ENCODE results near the gene GET4. TPM values are rescaled to one million over a fixed set of nuclear protein-coding genes. Genes with fewer than 3 reads are reported as not detected.
"Not testable (repeated sequence)": the region's sequence is repeated elsewhere in the genome, so short reads cannot be mapped to it uniquely, and the experiment has no call there.

Gene GET4
- total RNA-seq, 2 experiments from 2014 or later, result 17.7 to 29.7 TPM

DNA sequence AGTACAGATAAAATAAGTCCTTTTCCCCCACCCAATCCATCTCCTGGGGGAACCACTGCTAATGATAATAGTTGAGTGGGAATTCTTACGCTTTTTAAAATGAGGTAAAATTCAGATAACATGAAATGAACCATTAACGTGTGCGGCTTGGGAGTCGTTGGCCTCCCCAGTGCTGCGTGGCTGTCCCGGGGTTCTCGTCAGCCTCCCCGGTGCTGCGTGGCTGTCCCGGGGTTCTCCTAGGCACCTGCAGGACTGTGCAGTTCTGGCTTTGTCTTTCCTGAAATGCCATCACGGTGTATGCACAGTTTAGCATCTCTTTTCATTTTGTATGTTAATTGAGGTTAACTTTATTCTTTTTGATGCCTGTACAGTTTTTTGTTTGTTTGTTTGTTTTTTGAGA, 30.6 kb upstream of the GET4 start:
- intact Hi-C loops (cut with DNase I, micrococcal nuclease), result no loop called here
- DNase-seq (no peak), ATAC-seq (no peak)
- ChIA-PET POLR2A (no interaction called here), CTCF (interaction anchor here (0.6 kb wide), 1 partner anchor 73 kb away, joined by 3 read pairs; no protein-coding TSS in a partner anchor)
- H3K4me3 Mint-ChIP-seq, result no peak overlapping the region
- H3K27ac Mint-ChIP-seq, result no peak overlapping the region
- H3K27me3 Mint-ChIP-seq, result no peaks in the 10 kb centered on the region
- H3K9me3 Mint-ChIP-seq (ENCODE audit: low read depth), result no peaks in the 10 kb centered on the region
- H3K36me3 Mint-ChIP-seq (ENCODE audit: low read depth), result peaks cover 30% of the 10 kb centered on the region
- peaks cover 3% of the 10 kb centered on the region for H3K4me1 Mint-ChIP-seq

DNA sequence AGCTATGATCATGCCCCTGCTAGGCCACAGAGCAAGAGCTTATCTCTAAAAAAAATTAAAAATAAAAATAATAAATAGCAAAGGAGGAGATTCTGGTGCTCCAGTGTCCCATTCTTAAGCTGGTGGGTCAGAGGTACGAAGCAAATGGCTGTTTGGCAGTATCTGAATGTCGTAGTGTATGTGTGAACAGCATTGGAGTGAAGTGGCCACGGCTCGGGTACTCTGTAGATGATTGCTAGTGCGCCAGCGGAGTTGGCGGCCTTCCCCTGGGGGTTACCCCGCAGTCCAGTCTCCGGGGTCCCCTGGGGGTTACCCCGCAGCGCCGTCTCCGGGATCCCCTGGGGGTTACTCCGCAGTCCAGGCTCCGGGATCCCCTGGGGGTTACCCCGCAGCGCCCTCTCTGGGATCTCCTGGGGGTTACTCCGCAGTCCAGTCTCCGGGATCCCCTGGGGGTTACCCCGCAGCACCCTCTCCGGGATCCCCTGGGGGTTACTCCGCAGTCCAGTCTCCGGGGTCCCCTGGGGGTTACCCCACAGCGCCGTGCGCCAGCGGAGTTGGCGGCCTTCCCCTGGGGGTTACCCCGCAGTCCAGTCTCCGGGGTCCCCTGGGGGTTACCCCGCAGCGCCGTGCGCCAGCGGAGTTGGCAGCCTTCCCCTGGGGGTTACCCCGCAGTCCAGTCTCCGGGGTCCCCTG, 29.2 kb upstream of the GET4 start:
- CTCF ChIA-PET, result interaction anchor here (0.6 kb wide), 1 partner anchor 575 kb away, joined by 3 read pairs; no protein-coding TSS in a partner anchor
- POLR2A ChIA-PET, H3K4me1 Mint-ChIP-seq: not testable (repeated sequence)

DNA sequence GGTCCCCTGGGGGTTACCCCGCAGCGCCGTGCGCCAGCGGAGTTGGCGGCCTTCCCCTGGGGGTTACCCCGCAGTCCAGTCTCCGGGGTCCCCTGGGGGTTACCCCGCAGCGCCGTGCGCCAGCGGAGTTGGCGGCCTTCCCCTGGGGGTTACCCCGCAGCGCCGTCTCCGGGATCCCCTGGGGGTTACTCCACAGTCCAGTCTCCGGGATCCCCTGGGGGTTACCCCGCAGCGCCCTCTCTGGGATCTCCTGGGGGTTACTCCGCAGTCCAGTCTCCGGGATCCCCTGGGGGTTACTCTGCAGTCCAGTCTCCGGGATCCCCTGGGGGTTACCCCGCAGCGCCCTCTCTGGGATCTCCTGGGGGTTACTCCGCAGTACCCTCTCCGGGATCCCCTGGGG, 28.6 kb upstream of the GET4 start:
- DNase-seq; ATAC-seq; H3K27me3 Mint-ChIP-seq; POLR2A ChIA-PET; H3K4me3 Mint-ChIP-seq; intact Hi-C loops (cut with DNase I, micrococcal nuclease); H3K4me1 Mint-ChIP-seq; H3K27ac Mint-ChIP-seq; H3K9me3 Mint-ChIP-seq (ENCODE audit: low read depth): not testable (repeated sequence)
- peaks cover 24% of the 10 kb centered on the region for H3K36me3 Mint-ChIP-seq (ENCODE audit: low read depth)
- CTCF ChIA-PET, result interaction anchor here (0.7 to 1.2 kb wide), 3 partner anchors 16 to 527 kb away, joined by 3 read pairs; partner anchors contain the start of gene SUN1

More for the DNA sequence above, 29.2 kb upstream of the GET4 start:
- H3K27me3 Mint-ChIP-seq; intact Hi-C loops (cut with DNase I, micrococcal nuclease); H3K9me3 Mint-ChIP-seq (ENCODE audit: low read depth); ATAC-seq; DNase-seq; H3K4me3 Mint-ChIP-seq; H3K27ac Mint-ChIP-seq: not testable (repeated sequence)
- peaks cover 28% of the 10 kb centered on the region for H3K36me3 Mint-ChIP-seq (ENCODE audit: low read depth)

DNA sequence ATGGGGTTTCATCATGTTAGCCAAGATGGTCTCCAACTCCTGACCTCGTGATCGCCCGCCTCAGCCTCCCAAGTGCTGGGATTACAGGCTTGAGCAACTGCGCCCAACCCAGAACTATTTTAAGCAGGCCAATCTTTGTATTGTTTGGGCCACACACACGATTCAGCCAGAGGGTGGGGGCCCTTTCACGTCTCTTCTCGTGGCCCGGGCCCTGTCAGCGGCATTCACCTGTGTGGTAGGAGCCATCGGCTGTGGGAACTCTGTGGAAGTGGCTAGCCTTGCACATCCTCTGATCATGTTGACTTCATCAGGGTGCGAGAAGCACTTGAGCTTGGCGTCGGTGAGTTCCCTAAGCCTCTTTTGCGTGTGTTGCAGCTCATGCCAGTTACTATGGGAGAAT, 27.2 kb upstream of the GET4 start:
- no peak overlapping the region for H3K27ac Mint-ChIP-seq
- intact Hi-C loops (cut with DNase I, micrococcal nuclease), result no loop called here
- no peak overlapping the region for H3K4me3 Mint-ChIP-seq
- no peak for ATAC-seq
- H3K36me3 Mint-ChIP-seq (ENCODE audit: low read depth), result peaks cover 26% of the 10 kb centered on the region
- no peak for DNase-seq
- ChIA-PET POLR2A (no interaction called here), CTCF (interaction anchor here (1.2 kb wide), 1 partner anchor 528 kb away, joined by 3 read pairs; no protein-coding TSS in a partner anchor)
- H3K27me3 Mint-ChIP-seq, result no peaks in the 10 kb centered on the region
- peaks cover 3% of the 10 kb centered on the region for H3K4me1 Mint-ChIP-seq
- no peaks in the 10 kb centered on the region for H3K9me3 Mint-ChIP-seq (ENCODE audit: low read depth)

DNA sequence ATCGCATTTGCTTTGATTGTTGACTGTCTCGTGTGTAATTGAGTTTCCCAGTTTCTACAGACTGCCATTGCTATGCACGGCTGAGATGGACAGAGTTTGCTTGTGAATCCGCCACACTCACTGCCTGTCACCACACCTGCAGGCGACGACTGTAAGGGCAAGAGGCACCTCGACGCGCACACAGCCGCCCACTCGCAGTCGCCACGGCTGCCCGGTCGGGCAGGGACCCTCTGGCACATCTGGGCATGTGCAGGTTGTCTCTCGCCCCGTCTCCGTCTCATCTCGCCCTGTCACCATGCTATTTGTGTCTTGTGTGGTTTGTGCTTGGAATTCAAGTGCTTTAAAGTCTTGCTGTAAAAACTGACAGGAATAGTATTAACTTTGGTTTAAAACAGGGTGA, 26.6 kb upstream of the GET4 start:
- CTCF ChIA-PET, result no interaction called here
- H3K4me3 Mint-ChIP-seq, result no peak overlapping the region

DNA sequence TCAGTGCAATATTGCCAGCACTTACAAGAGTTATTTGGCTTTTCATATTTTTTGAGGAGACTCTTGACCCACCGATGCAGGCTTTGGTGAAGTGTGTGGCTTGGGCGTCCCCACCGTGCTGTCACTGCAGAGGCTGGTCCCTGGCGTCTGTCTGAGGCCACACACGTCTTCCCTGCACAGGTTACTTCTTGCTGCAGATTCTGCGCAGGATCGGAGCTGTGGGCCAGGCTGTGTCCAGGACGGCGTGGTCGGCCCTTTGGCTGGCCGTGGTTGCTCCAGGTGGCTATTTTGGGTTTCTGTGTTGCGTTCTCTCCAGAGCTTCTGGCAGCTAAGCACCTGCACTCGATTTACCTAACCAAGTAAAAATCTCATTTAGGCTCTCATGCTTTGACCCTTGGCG, 25.1 kb upstream of the GET4 start:
- H3K9me3 Mint-ChIP-seq (ENCODE audit: low read depth), result no peaks in the 10 kb centered on the region
- intact Hi-C loops (cut with DNase I, micrococcal nuclease), result no loop called here
- no peak overlapping the region for H3K27ac Mint-ChIP-seq
- H3K36me3 Mint-ChIP-seq (ENCODE audit: low read depth), result peaks cover 32% of the 10 kb centered on the region
- CTCF ChIA-PET, result interaction anchor here (1.5 kb wide), 1 partner anchor 22 kb away, joined by 5 read pairs; no protein-coding TSS in a partner anchor
- POLR2A ChIA-PET, result no interaction called here
- ATAC-seq (no peak), DNase-seq (no peak)
- no peak overlapping the region for H3K4me3 Mint-ChIP-seq
- no peaks in the 10 kb centered on the region for H3K27me3 Mint-ChIP-seq
- peaks cover 3% of the 10 kb centered on the region for H3K4me1 Mint-ChIP-seq

More for the DNA sequence above, 26.6 kb upstream of the GET4 start:
- no peak for DNase-seq
- POLR2A ChIA-PET, result no interaction called here
- Mint-ChIP-seq H3K27ac (no peak overlapping the region), H3K27me3 (no peaks in the 10 kb centered on the region), H3K9me3 (ENCODE audit: low read depth) (no peaks in the 10 kb centered on the region), H3K36me3 (ENCODE audit: low read depth) (peaks cover 32% of the 10 kb centered on the region), H3K4me1 (peaks cover 3% of the 10 kb centered on the region)
- intact Hi-C loops (cut with DNase I, micrococcal nuclease), result no loop called here
- ATAC-seq, result no peak

DNA sequence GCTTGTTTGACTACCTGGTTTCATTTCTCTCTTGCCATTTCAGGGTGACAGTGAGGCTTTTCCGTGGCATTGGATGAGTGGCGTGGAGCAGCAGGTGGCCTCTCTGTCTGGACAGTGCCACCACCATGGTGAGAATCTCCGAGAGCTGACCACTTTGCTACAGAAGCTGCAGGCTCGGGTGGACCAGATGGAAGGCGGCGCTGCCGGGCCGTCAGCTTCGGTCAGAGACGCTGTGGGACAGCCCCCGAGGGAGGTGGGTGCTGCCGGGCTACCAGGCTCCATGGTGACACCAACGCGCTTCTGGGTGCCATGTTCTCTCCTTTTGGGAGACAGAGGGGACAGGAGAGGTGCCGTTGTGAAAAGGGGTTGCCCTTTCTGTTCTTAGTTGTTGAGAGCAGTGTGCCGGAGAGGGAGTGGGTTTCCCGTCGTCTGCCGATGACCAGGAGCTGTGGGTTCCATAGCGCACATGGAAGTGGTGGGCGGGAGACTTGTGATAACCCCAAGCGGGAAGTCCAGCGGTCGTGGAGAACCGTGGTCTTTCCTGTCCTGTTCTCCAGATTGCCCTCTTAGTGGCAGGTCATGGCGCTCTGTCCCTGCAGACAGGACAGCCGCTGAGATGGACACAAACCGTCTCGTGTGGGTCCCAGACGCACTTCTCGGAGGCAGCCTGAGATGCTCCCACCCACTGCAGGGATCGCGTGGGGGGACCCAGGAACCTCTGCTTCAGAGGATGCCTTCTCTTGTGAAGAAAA, 22.8 kb upstream of the GET4 start:
- CTCF ChIA-PET, result no interaction called here
- ATAC-seq, result no peak
- no peak overlapping the region for H3K27ac Mint-ChIP-seq
- no peak overlapping the region for H3K4me3 Mint-ChIP-seq
- peaks cover 36% of the 10 kb centered on the region for H3K36me3 Mint-ChIP-seq (ENCODE audit: low read depth)
- no peaks in the 10 kb centered on the region for H3K9me3 Mint-ChIP-seq (ENCODE audit: low read depth)
- intact Hi-C loops (cut with DNase I, micrococcal nuclease), result no loop called here
- H3K27me3 Mint-ChIP-seq, result no peaks in the 10 kb centered on the region
- no peaks in the 10 kb centered on the region for H3K4me1 Mint-ChIP-seq
- POLR2A ChIA-PET, result no interaction called here
- no peak for DNase-seq

DNA sequence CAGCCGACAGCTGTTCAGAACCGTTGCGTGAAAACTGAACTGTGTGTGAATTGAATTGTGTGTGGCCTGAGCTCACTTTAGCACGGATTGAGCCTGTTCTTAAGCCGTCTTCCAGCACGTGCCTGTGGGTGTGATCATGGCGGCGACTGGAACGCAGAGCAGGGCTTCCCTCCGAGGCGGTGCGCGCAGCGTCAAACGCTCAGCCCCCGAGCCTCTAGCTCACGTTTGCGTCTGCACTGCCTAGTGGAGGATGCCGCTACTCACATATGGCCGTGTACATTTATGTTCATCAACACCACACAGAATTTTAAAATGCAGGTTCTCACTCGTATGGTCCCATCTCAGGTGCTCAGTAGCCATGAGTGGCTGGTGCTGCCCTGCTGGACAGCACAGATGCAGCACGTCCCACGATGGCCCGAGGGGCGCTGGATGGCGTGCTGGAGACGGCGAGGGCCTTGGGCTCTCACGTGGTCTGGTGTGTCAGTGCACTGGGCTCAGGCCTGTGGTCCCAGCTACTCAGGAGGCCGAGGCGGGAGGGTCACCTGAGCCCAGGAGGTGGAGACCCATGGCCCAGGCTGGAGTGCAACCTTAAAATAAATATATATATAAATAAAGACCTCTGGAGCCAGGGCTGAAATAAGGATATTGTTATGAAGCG, 22.1 kb upstream of the GET4 start:
- Mint-ChIP-seq H3K4me3 (no peak overlapping the region), H3K9me3 (ENCODE audit: low read depth) (no peaks in the 10 kb centered on the region), H3K4me1 (no peaks in the 10 kb centered on the region), H3K27me3 (no peaks in the 10 kb centered on the region), H3K27ac (no peak overlapping the region), H3K36me3 (ENCODE audit: low read depth) (peaks cover 39% of the 10 kb centered on the region)
- no peak for DNase-seq
- ATAC-seq, result no peak
- ChIA-PET POLR2A (no interaction called here), CTCF (no interaction called here)
- intact Hi-C loops (cut with DNase I, micrococcal nuclease), result no loop called here

DNA sequence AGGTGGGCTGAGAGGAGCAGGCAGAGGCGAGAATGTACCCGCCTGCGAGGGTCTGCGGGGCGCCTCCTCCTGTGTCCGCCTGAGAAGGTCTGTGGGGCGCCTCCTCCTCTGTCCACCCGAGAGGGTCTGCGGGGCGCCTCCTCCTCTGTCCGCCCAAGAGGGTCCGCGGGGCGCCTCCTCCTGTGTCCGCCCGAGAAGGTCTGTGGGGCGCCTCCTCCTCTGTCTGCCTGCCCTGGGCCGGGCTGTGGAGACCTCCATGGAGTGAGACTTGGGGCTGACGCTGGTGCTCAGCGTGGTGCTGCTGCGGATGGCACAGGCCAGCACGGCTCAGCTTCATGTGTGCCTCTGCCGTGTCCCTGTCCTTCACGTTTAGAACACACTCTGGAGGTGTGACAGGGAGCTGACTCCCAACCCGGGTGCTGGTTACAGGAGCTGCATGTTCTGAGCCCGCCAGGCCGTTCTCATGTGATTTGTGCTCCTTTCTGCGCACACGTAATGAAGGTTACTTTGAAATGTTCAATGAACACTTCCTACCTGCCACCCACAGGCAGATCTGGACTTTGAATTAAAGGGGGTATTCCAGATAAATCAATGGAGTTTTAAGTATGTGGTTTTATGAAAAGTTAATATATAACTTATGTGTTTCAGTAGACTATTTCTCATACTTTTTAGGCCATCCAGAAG, 20.5 kb upstream of the GET4 start:
- DNase-seq (no peak), ATAC-seq (no peak)
- H3K4me3 Mint-ChIP-seq, result no peak overlapping the region
- no peaks in the 10 kb centered on the region for H3K4me1 Mint-ChIP-seq
- intact Hi-C loops (cut with DNase I, micrococcal nuclease), result no loop called here
- no peak overlapping the region for H3K27ac Mint-ChIP-seq
- ChIA-PET POLR2A (no interaction called here), CTCF (no interaction called here)
- H3K36me3 Mint-ChIP-seq (ENCODE audit: low read depth), result peaks cover 42% of the 10 kb centered on the region
- no peaks in the 10 kb centered on the region for H3K9me3 Mint-ChIP-seq (ENCODE audit: low read depth)
- no peaks in the 10 kb centered on the region for H3K27me3 Mint-ChIP-seq

DNA sequence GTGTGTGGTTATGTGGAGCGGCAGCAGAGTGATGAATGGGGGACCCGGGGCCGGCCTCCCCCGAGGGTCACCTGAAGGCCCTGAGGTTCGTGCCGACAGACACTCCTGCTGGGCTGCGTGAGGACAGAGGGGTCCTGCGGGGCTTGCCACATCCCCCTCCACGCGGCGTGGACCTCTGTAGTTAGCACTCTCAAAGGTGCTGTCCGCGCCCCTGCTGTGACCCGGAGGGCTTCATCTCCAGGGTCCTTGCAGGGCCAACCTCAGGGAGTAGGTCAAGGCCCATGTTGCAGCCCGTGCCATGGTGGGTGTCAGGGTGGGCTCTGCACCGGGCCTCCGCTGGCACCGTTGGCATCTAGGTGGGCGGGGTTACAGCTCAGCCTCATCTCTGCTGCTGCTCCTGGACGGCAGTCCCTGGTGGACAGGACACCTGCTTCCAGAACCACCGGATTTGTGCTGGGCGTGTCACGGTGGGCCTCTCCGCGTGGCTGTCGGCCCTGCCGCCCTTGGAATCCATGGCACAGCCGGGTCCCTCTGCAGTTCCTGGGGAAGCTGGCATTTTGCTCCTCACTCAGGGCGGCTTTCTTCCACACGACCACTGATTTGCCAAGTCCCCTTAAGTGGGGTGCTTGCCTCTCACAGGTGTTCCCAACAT, 19.8 kb upstream of the GET4 start:
- DNase-seq, result no peak
- H3K27me3 Mint-ChIP-seq, result no peaks in the 10 kb centered on the region
- H3K36me3 Mint-ChIP-seq (ENCODE audit: low read depth), result peaks cover 47% of the 10 kb centered on the region
- ChIA-PET CTCF (no interaction called here), POLR2A (no interaction called here)
- ATAC-seq, result no peak
- intact Hi-C loops (cut with DNase I, micrococcal nuclease), result no loop called here
- no peak overlapping the region for H3K27ac Mint-ChIP-seq
- H3K4me3 Mint-ChIP-seq, result no peak overlapping the region
- H3K4me1 Mint-ChIP-seq, result no peaks in the 10 kb centered on the region
- H3K9me3 Mint-ChIP-seq (ENCODE audit: low read depth), result no peaks in the 10 kb centered on the region

DNA sequence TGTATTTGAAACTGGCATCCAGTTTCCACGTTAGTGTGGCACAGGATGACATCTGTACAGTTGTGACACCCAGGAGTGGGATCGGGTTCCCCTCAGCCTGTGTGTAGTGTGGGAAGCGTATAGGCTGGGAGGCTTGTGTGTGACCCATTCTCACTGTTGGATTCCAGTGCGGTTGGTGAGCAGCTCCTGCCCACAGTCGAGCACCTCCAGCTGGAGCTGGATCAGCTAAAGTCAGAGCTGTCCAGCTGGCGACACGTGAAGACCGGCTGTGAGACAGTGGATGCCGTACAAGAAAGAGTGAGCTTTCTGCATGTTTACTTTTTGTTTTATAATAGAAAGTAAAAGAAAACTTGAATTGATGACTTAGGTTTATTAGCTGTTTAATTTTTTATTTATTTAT, 18.7 kb upstream of the GET4 start:
- Mint-ChIP-seq H3K4me1 (no peaks in the 10 kb centered on the region), H3K27me3 (no peaks in the 10 kb centered on the region), H3K36me3 (ENCODE audit: low read depth) (peaks cover 52% of the 10 kb centered on the region), H3K27ac (no peak overlapping the region), H3K4me3 (no peak overlapping the region), H3K9me3 (ENCODE audit: low read depth) (no peaks in the 10 kb centered on the region)
- ATAC-seq (no peak), DNase-seq (no peak)
- CTCF ChIA-PET, result interaction anchor here (0.7 kb wide), 1 partner anchor 192 kb away, joined by 3 read pairs; no protein-coding TSS in a partner anchor
- intact Hi-C loops (cut with DNase I, micrococcal nuclease), result no loop called here
- POLR2A ChIA-PET, result no interaction called here

All from activated CD4-positive, alpha-beta T cell treated with anti-CD3 and anti-CD28 coated beads for 36 hours (primary cell).